K562 (cell line): ENCODE data around the gene ZNF521. TPM values are rescaled to one million over a fixed set of nuclear protein-coding genes. Genes with fewer than 3 reads are reported as not detected.

Experiments
- ATAC-seq: fragments of 200-7000 bp; cut with Tn5 transposase; 3 replicates; pipeline ENCODE4 v1.9.1; 2020; ENCODE audit warnings: moderate library complexity
- BruUV-seq: library from RNA; stranded (reverse); fragments of 400-500 nt; replicated peaks from 2 replicates; lab custom pipeline; 2021; lab: Mats Ljungman, UMichigan
- CTCF ChIA-PET: fragments of 300-600 bp; formaldehyde crosslinking; extraction: SDS; loops from one replicate; lab custom pipeline; 2021; ENCODE audit warnings: low intra/inter-chr PET ratio; lab: Yijun Ruan, JAX
- POLR2A ChIA-PET: fragments of 300-600, 350-650 bp; sonication (Branson Sonifier 250); formaldehyde crosslinking; extraction: SDS; loops from one replicate; lab custom pipeline; 2021; ENCODE audit warnings: antibody characterized with exemption, inconsistent platforms; lab: Yijun Ruan, JAX
- DNase-seq, 4 experiments: peaks; one replicate each; pipeline versions ENCODE4 v3.0.0 to v3.0.0-alpha.2; 2011 to 2018; ENCODE audit warnings: low spot score in 3 of 4, mixed read lengths in 3 of 4; ENCODE audit errors: extremely low read depth in 1 of 4
- FAIRE-seq: peaks from 2 replicates; lab custom pipeline; 2011; peaks lifted over from hg19 to GRCh38; lab: Jason Lieb, UNC
- H2AFZ ChIP-seq: 2 replicates; pipeline ENCODE4 v1.6.0; 2011; ENCODE audit warnings: low read depth, low read length, control low read depth, inconsistent platforms
- H3K27ac ChIP-seq: fragments of 200-600 bp; 3 replicates; pipeline ENCODE4 v1.8.0; 2011; ENCODE audit warnings: low read depth, mild to moderate bottlenecking, control low read depth, inconsistent platforms, low read length, moderate library complexity, mixed read lengths; ENCODE audit errors: extremely low read depth
- H3K27me3 ChIP-seq, 2 experiments: fragments of 300-600 bp in 1 of 2; 2 replicates in 1 of 2; 3 replicates in 1 of 2; pipeline versions ENCODE4 v1.6.0 to v1.8.0; 2011; ENCODE audit warnings: inconsistent platforms in 2 of 2, low read length in 2 of 2, mild to moderate bottlenecking in 1 of 2, mixed read lengths in 1 of 2, moderate library complexity in 1 of 2; ENCODE audit not compliant: control insufficient read depth in 2 of 2, insufficient read depth in 2 of 2
- H3K36me3 ChIP-seq: fragments of 300-600 bp; 3 replicates; pipeline ENCODE4 v1.8.0; 2011; ENCODE audit warnings: mild to moderate bottlenecking, low read length, inconsistent platforms; ENCODE audit not compliant: control insufficient read depth, insufficient read depth
- H3K4me1 ChIP-seq, 2 experiments: fragments of 200-600 bp in 1 of 2; replicated peaks in 1 of 2; 2 replicates in 1 of 2; 3 replicates in 1 of 2; pipeline versions ENCODE4 v1.5.1 to v1.8.0; 2011; ENCODE audit warnings: inconsistent platforms in 2 of 2, low read length in 2 of 2, mild to moderate bottlenecking in 1 of 2, mixed read lengths in 1 of 2, moderate library complexity in 1 of 2; ENCODE audit not compliant: control insufficient read depth in 2 of 2, insufficient read depth in 2 of 2
- H3K4me2 ChIP-seq: 2 replicates; pipeline ENCODE4 v1.6.1; 2011; ENCODE audit warnings: low read length, control low read depth, inconsistent platforms, mixed read lengths; ENCODE audit not compliant: insufficient read depth
- H3K4me3 ChIP-seq: fragments of 200-600 bp; sonication (generic), shearing (Covaris generic); 2 replicates; pipeline ENCODE4 v1.5.1; 2016; ENCODE audit warnings: control low read depth, inconsistent platforms
- H3K79me2 ChIP-seq: fragments of 200-600 bp; 3 replicates; pipeline ENCODE4 v1.8.0; 2011; ENCODE audit warnings: low read length, inconsistent platforms; ENCODE audit not compliant: control insufficient read depth, insufficient read depth
- H3K9ac ChIP-seq, 2 experiments: 2 replicates each; pipeline versions ENCODE4 v1.6.0 to v1.6.1; 2011; ENCODE audit warnings: low read depth in 2 of 2, low read length in 2 of 2, control low read depth in 1 of 2, inconsistent platforms in 1 of 2, mild to moderate bottlenecking in 1 of 2, mixed read lengths in 1 of 2; ENCODE audit not compliant: insufficient read depth in 1 of 2
- H3K9me1 ChIP-seq: one replicate; pipeline ENCODE4 v1.6.0; 2011; ENCODE audit warnings: inconsistent platforms, mild to moderate bottlenecking, low read length, moderate library complexity; ENCODE audit not compliant: control insufficient read depth, insufficient read depth
- H3K9me3 ChIP-seq: replicated peaks from 2 replicates; pipeline ENCODE4 v1.5.1; 2011; ENCODE audit warnings: low read depth, low read length, inconsistent platforms; ENCODE audit not compliant: control insufficient read depth, insufficient read depth
- H4K20me1 ChIP-seq: replicated peaks from 2 replicates; pipeline ENCODE4 v1.6.1; 2011; ENCODE audit warnings: low read length, inconsistent platforms, mixed read lengths; ENCODE audit not compliant: control insufficient read depth, insufficient read depth
- ADNP ChIP-seq: fragments of 200-800 bp; sonication (Bioruptor generic); IDR thresholded peaks from 2 replicates; pipeline ENCODE4 v1.6.1; 2016; ENCODE audit warnings: missing genetic modification characterization, missing compliant biosample characterization
- BRD4 ChIP-seq: fragments of 200-600 bp; sonication (generic); IDR thresholded peaks from 2 replicates; pipeline ENCODE4 v1.6.1; 2017; ENCODE audit warnings: inconsistent platforms
- CBFB ChIP-seq: sonication (generic); formaldehyde crosslinking; IDR thresholded peaks from 2 replicates; pipeline ENCODE4 v1.4.0; 2020; ENCODE audit warnings: mild to moderate bottlenecking, missing genetic modification reagents
- ERF ChIP-seq: fragments of 450-650 bp; formaldehyde crosslinking; IDR thresholded peaks from 2 replicates; pipeline ENCODE4 v1.4.0; 2020; ENCODE audit warnings: mild to moderate bottlenecking, mixed read lengths
- EZH2 ChIP-seq: IDR thresholded peaks from 2 replicates; pipeline ENCODE4 v1.6.1; 2012; ENCODE audit warnings: low read depth, mild to moderate bottlenecking, inconsistent platforms, low read length, borderline replicate concordance
- FOSL1 ChIP-seq: fragments of 200-800 bp; sonication (Bioruptor generic); conservative IDR thresholded peaks from 2 replicates; pipeline ENCODE4 v1.6.1; 2016; ENCODE audit warnings: missing genetic modification characterization, missing compliant biosample characterization
- FOXK1 ChIP-seq: sonication (generic); formaldehyde crosslinking; IDR thresholded peaks from 2 replicates; pipeline ENCODE4 v1.8.0; 2022; ENCODE audit warnings: missing genetic modification reagents, mild to moderate bottlenecking, borderline replicate concordance
- KDM2B ChIP-seq: fragments of 250-450 bp; sonication (Bioruptor Pico); IDR thresholded peaks from 2 replicates; pipeline ENCODE4 v1.8.0; 2021; ENCODE audit warnings: mild to moderate bottlenecking, moderate library complexity
- KLF10 ChIP-seq: fragments of 250-450 bp; sonication (Bioruptor Pico); IDR thresholded peaks from 2 replicates; pipeline ENCODE4 v1.6.1; 2021; ENCODE audit warnings: matching md5 sums
- MECOM ChIP-seq: fragments of 250-450 bp; sonication (Bioruptor Pico); IDR thresholded peaks from 2 replicates; pipeline ENCODE4 v1.8.0; 2022; ENCODE audit warnings: inconsistent platforms
- MTA2 ChIP-seq: fragments of 450-650 bp; IDR thresholded peaks from 2 replicates; pipeline ENCODE4 v1.6.1; 2016; ENCODE audit warnings: low read depth
- NR2C1 ChIP-seq, 2 experiments: fragments of 450-650 bp; IDR thresholded peaks; 2 replicates each; pipeline ENCODE4 v1.6.1; 2017; ENCODE audit warnings: mild to moderate bottlenecking in 2 of 2, antibody characterized with exemption in 1 of 2, inconsistent platforms in 1 of 2, missing compliant biosample characterization in 1 of 2, missing genetic modification characterization in 1 of 2
- PHB ChIP-seq: fragments of 250-450 bp; sonication (Bioruptor Pico); IDR thresholded peaks from 2 replicates; pipeline ENCODE4 v1.5.0; 2021
- PRMT5 ChIP-seq: sonication (generic); formaldehyde crosslinking; IDR thresholded peaks from 2 replicates; pipeline ENCODE4 v1.5.0; 2020; ENCODE audit warnings: missing genetic modification reagents
- SFPQ ChIP-seq: fragments of 200-400 bp; formaldehyde crosslinking; IDR thresholded peaks from 2 replicates; pipeline ENCODE4 v1.6.1; 2017; ENCODE audit warnings: mild to moderate bottlenecking, low read depth, low read length, moderate library complexity
- ZBTB17 ChIP-seq: fragments of 450-650 bp; formaldehyde crosslinking; IDR thresholded peaks from 2 replicates; pipeline ENCODE4 v1.4.0; 2020; ENCODE audit warnings: mild to moderate bottlenecking
- ZBTB2 ChIP-seq: fragments of 450-650 bp; IDR thresholded peaks from 2 replicates; pipeline ENCODE4 v1.6.1; 2016; ENCODE audit warnings: antibody characterized with exemption
- ZNF12 ChIP-seq: sonication (generic); formaldehyde crosslinking; IDR thresholded peaks from 2 replicates; pipeline ENCODE4 v1.4.0; 2020; ENCODE audit warnings: mild to moderate bottlenecking, missing genetic modification reagents
- in situ Hi-C: fragments of 300-500 bp; cut with MboI; formaldehyde crosslinking; loops from 4 replicates; pipeline ENCODE4 v1.15.0; 2018; ENCODE audit warnings: inconsistent platforms, mixed read lengths
- intact Hi-C: fragments of 100-400 bp; cut with micrococcal nuclease; formaldehyde crosslinking; loops from 2 replicates; pipeline ENCODE4 v1.14.2; 2022
- polyA plus RNA-seq, 8 experiments: library from polyadenylated mRNA; depleted of rRNA in 4 of 8; stranded (reverse) in 5 of 8; unstranded in 3 of 8; fragments of >200 nt; fragmentation: Nextera tagmentation in 2 of 8; fragmentation: Illumina TruSeq in 1 of 8; extraction: Ambion mirVana in 2 of 8; extraction: Trizol in 1 of 8; gene quantifications; 2 replicates each; pipeline versions ENCODE4 v1.2.1 to v1.2.3, GENCODE V29; 2011 to 2014; ENCODE audit warnings: inconsistent platforms in 1 of 8, missing spikeins in 1 of 8
- total RNA-seq, 7 experiments: library from RNA; depleted of rRNA in 6 of 7; stranded (reverse); fragments of >200 nt in 6 of 7; fragmentation: Illumina TruSeq in 2 of 7; extraction: Trizol in 2 of 7; gene quantifications; 2 replicates each; pipeline versions ENCODE4 v1.2.1 to v1.2.3, GENCODE V29; 2011 to 2021; ENCODE audit warnings: low replicate concordance in 1 of 7

Gene ZNF521
- total and polyA plus RNA-seq, 9 of the 15 experiments (the other 6 are each of a cell fraction or from before 2014, with no cell fraction given), result 1.2 to 5.8 (median 1.6) TPM

GRCh38 chr18:25019931-25020330 lies 332.0 kb downstream of the ZNF521 start:
- in situ Hi-C loops, result no loop called here
- no peak overlapping the region for H3K9ac ChIP-seq

More at GRCh38 chr18:25019931-25020330, 332.0 kb downstream of the ZNF521 start:
- CTCF ChIA-PET, result no interaction called here
- no TSS peak for BruUV-seq
- no peak overlapping the region for H3K4me2 ChIP-seq
- H4K20me1 ChIP-seq, result no peaks in the 10 kb centered on the region
- TF ChIP-seq ERF (CRISPR knock-in tag) (no peak), NR2C1 (IDR thresholded peaks at IDR 0.05) (no peak), NR2C1 (tag; IDR thresholded peaks at IDR 0.05) (no peak), KDM2B (no peak), MECOM (no peak), PHB (CRISPR knock-in tag) (no peak), PRMT5 (CRISPR knock-in tag) (no peak), BRD4 (no peak), SFPQ (no peak), ZBTB17 (CRISPR knock-in tag) (no peak), KLF10 (CRISPR knock-in tag) (no peak), FOXK1 (CRISPR knock-in tag) (no peak), ADNP (tag) (no peak), CBFB (CRISPR knock-in tag) (no peak), ZBTB2 (no peak), EZH2 (no peak), ZNF12 (no peak), FOSL1 (no peak), MTA2 (no peak)
- no peak for ATAC-seq
- intact Hi-C loops, result no loop called here
- no peaks in the 10 kb centered on the region for H3K9me3 ChIP-seq
- H2AFZ ChIP-seq, result no peak overlapping the region
- POLR2A ChIA-PET, result no interaction called here
- H3K79me2 ChIP-seq, result no peaks in the 10 kb centered on the region
- DNase-seq, result no peak
- H3K36me3 ChIP-seq, result no peaks in the 10 kb centered on the region
- no peak overlapping the region for H3K4me3 ChIP-seq
- 0 out of 5 replicates have a peak, but pooled peaks cover 0 to 4% of the 10 kb centered on the region in 2 experiments for H3K4me1 ChIP-seq
- no peak for FAIRE-seq
- H3K27ac ChIP-seq, result no peak overlapping the region
- H3K27me3 ChIP-seq, result no peaks in the 10 kb centered on the region
- no peaks in the 10 kb centered on the region for H3K9me1 ChIP-seq
